Retina (tissue), 1 donor: ENCODE data around the gene UPF3A.
"Not testable (repeated sequence)": the region's sequence is repeated elsewhere in the genome, so short reads cannot be mapped to it uniquely, and the experiment has no call there.

ENCODE experiments used
- DNase-seq: peaks from one replicate; pipeline ENCODE4 v3.0.0-alpha.2; 2016

UPF3A gene

GRCh38 chr13:114281351-114282040 is at the start of gene UPF3A:
TSS of gene UPF3A (plus strand) at chr13:114281601. CDS start at chr13:114281640, 39 bp downstream.
- peak; percentile 99 for DNase-seq

- no peak for DNase-seq
Measured at GRCh38 chr13:114231886-114232285, 49.5 kb upstream of the UPF3A start.

- no peak for DNase-seq
Measured at GRCh38 chr13:114234266-114234644, 47.1 kb upstream of the UPF3A start.

- DNase-seq: peak; percentile 85
Measured at GRCh38 chr13:114234645-114235421, 46.6 kb upstream of the UPF3A start, which contains the start of gene CDC16. TSS of gene CDC16 (plus strand) at chr13:114234897. CDS start at chr13:114235085, 188 bp downstream.

- no peak for DNase-seq
Measured at GRCh38 chr13:114235697-114236096, 45.7 kb upstream of the UPF3A start.

GRCh38 chr13:114236227-114236626 is 45.2 kb upstream of the UPF3A start:
- DNase-seq: no peak

GRCh38 chr13:114237415-114238112 is 43.8 kb upstream of the UPF3A start:
- no peak for DNase-seq

GRCh38 chr13:114241918-114242317 is 39.5 kb upstream of the UPF3A start:
- DNase-seq: no peak

- no peak for DNase-seq
Measured at GRCh38 chr13:114243971-114244370, 37.4 kb upstream of the UPF3A start.

GRCh38 chr13:114244637-114245036 is 36.8 kb upstream of the UPF3A start:
- DNase-seq: no peak

- no peak for DNase-seq
Measured at GRCh38 chr13:114248011-114248410, 33.4 kb upstream of the UPF3A start.

GRCh38 chr13:114249077-114249476 is 32.3 kb upstream of the UPF3A start:
- DNase-seq: no peak

- DNase-seq: not testable (repeated sequence)
Measured at GRCh38 chr13:114251639-114252440, 29.6 kb upstream of the UPF3A start.

GRCh38 chr13:114256547-114256946 is 24.9 kb upstream of the UPF3A start:
- no peak for DNase-seq

GRCh38 chr13:114257014-114257413 is 24.4 kb upstream of the UPF3A start:
- no peak for DNase-seq

- DNase-seq: no peak
Measured at GRCh38 chr13:114258589-114258988, 22.8 kb upstream of the UPF3A start.

GRCh38 chr13:114259374-114259773 is 22.0 kb upstream of the UPF3A start:
- DNase-seq: no peak

- DNase-seq: no peak
Measured at GRCh38 chr13:114259974-114260373, 21.4 kb upstream of the UPF3A start.

- DNase-seq: no peak
Measured at GRCh38 chr13:114260814-114261213, 20.6 kb upstream of the UPF3A start.

GRCh38 chr13:114261328-114261965 is 20.0 kb upstream of the UPF3A start:
- no peak for DNase-seq

GRCh38 chr13:114263578-114263977 is 17.8 kb upstream of the UPF3A start:
- DNase-seq: no peak

GRCh38 chr13:114264313-114264712 is 17.1 kb upstream of the UPF3A start:
- not testable (repeated sequence) for DNase-seq
